H9 (cell line): ENCODE measurements around the gene CEP170B. TPM values are rescaled to one million over a fixed set of nuclear protein-coding genes. Genes with fewer than 3 reads are reported as not detected.

ENCODE experiments used
- DNase-seq: peaks from one replicate; pipeline ENCODE4 v3.0.0-alpha.2; 2017
- H2AFZ ChIP-seq: one replicate; pipeline ENCODE4 v1.6.1; 2013; ENCODE audit warnings: mild to moderate bottlenecking, low read length, control low read depth, moderate library complexity
- H2AK5ac ChIP-seq: 2 replicates; pipeline ENCODE4 v1.6.1; 2013; ENCODE audit warnings: low read length, control low read depth, mixed read lengths; ENCODE audit not compliant: insufficient read length
- H2BK120ac ChIP-seq: one replicate; pipeline ENCODE4 v1.6.1; 2013; ENCODE audit warnings: low read depth, mild to moderate bottlenecking, low read length, control low read depth, inconsistent platforms; ENCODE audit not compliant: poor library complexity, severe bottlenecking
- H2BK12ac ChIP-seq: 2 replicates; pipeline ENCODE4 v1.6.1; 2013; ENCODE audit warnings: low read length, control low read depth, mixed read lengths, low read depth; ENCODE audit not compliant: insufficient read length
- H2BK15ac ChIP-seq: 2 replicates; pipeline ENCODE4 v1.6.1; 2013; ENCODE audit warnings: low read depth, low read length, control low read depth
- H2BK20ac ChIP-seq: one replicate; pipeline ENCODE4 v1.6.1; 2013; ENCODE audit warnings: low read depth, mild to moderate bottlenecking, low read length, control low read depth, inconsistent platforms; ENCODE audit not compliant: poor library complexity, severe bottlenecking
- H2BK5ac ChIP-seq: 2 replicates; pipeline ENCODE4 v1.6.1; 2013; ENCODE audit warnings: low read length, control low read depth, mixed read lengths; ENCODE audit not compliant: insufficient read length
- H3K14ac ChIP-seq: 2 replicates; pipeline ENCODE4 v1.6.1; 2013; ENCODE audit warnings: low read length, control low read depth; ENCODE audit not compliant: insufficient read depth
- H3K18ac ChIP-seq: 2 replicates; pipeline ENCODE4 v1.6.1; 2013; ENCODE audit warnings: low read depth, mild to moderate bottlenecking, mixed read lengths, low read length, control low read depth; ENCODE audit not compliant: insufficient read length
- H3K23ac ChIP-seq: 2 replicates; pipeline ENCODE4 v1.6.1; 2013; ENCODE audit warnings: low read length, control low read depth, mixed read lengths, low read depth; ENCODE audit not compliant: insufficient read length
- H3K23me2 ChIP-seq: 2 replicates; pipeline ENCODE4 v1.6.1; 2013; ENCODE audit warnings: low read depth, mild to moderate bottlenecking, mixed read lengths, low read length, control low read depth; ENCODE audit not compliant: insufficient read length, poor library complexity, severe bottlenecking
- H3K27ac ChIP-seq: 2 replicates; pipeline ENCODE4 v1.5.1; 2013; ENCODE audit warnings: low read length, control low read depth, mixed read lengths, low read depth; ENCODE audit not compliant: insufficient read length
- H3K27me3 ChIP-seq: 2 replicates; pipeline ENCODE4 v1.6.1; 2013; ENCODE audit warnings: low read length, control low read depth, inconsistent platforms; ENCODE audit not compliant: insufficient read depth
- H3K4ac ChIP-seq: 2 replicates; pipeline ENCODE4 v1.6.1; 2013; ENCODE audit warnings: low read depth, mild to moderate bottlenecking, control low read depth, inconsistent platforms, low read length, moderate library complexity
- H3K4me1 ChIP-seq: 2 replicates; pipeline ENCODE4 v1.6.1; 2013; ENCODE audit warnings: low read length, control low read depth, inconsistent platforms; ENCODE audit not compliant: insufficient read depth
- H3K4me2 ChIP-seq: 2 replicates; pipeline ENCODE4 v1.6.1; 2013; ENCODE audit warnings: low read length, control low read depth, mixed read lengths; ENCODE audit not compliant: insufficient read length, insufficient read depth
- H3K56ac ChIP-seq: 2 replicates; pipeline ENCODE4 v1.6.1; 2013; ENCODE audit warnings: low read depth, mild to moderate bottlenecking, mixed read lengths, low read length, control low read depth; ENCODE audit not compliant: insufficient read length
- H3K79me1 ChIP-seq: 2 replicates; pipeline ENCODE4 v1.6.1; 2013; ENCODE audit warnings: low read depth, mild to moderate bottlenecking, moderate library complexity, low read length, control low read depth, inconsistent platforms; ENCODE audit not compliant: insufficient read depth, poor library complexity, severe bottlenecking
- H3K79me2 ChIP-seq: 2 replicates; pipeline ENCODE4 v1.6.1; 2013; ENCODE audit warnings: low read length, control low read depth, inconsistent platforms; ENCODE audit not compliant: insufficient read depth
- H3K9ac ChIP-seq: 2 replicates; pipeline ENCODE4 v1.6.1; 2013; ENCODE audit warnings: low read length, control low read depth, mixed read lengths; ENCODE audit not compliant: insufficient read length; ENCODE audit errors: extremely low read depth
- H3K9me3 ChIP-seq: one replicate; pipeline ENCODE4 v1.6.1; 2013; ENCODE audit warnings: low read depth, low read length, inconsistent platforms; ENCODE audit not compliant: control insufficient read depth
- H3T11ph ChIP-seq: one replicate; pipeline ENCODE4 v1.6.1; 2013; ENCODE audit warnings: mild to moderate bottlenecking, low read length, control low read depth, inconsistent platforms
- H4K20me1 ChIP-seq: one replicate; pipeline ENCODE4 v1.6.1; 2013; ENCODE audit not compliant: control insufficient read depth, insufficient read length, insufficient read depth
- H4K5ac ChIP-seq: 2 replicates; pipeline ENCODE4 v1.6.1; 2013; ENCODE audit warnings: low read depth, mild to moderate bottlenecking, mixed read lengths, low read length, control low read depth; ENCODE audit not compliant: insufficient read length
- H4K8ac ChIP-seq: replicated peaks from 2 replicates; pipeline ENCODE4 v1.6.1; 2013; ENCODE audit warnings: low read length, control low read depth, mixed read lengths, low read depth; ENCODE audit not compliant: insufficient read length
- H4K91ac ChIP-seq: 2 replicates; pipeline ENCODE4 v1.6.1; 2013; ENCODE audit warnings: low read depth, mild to moderate bottlenecking, moderate library complexity, mixed read lengths, low read length, control low read depth; ENCODE audit not compliant: insufficient read length
- H3K27ac Mint-ChIP-seq, 3 experiments: 2 replicates in 2 of 3; 3 replicates in 1 of 3; pipeline ENCODE4 v1.8.0; 2020 to 2021; ENCODE audit warnings: mixed read lengths in 3 of 3, mild to moderate bottlenecking in 1 of 3, moderate library complexity in 1 of 3
- H3K27me3 Mint-ChIP-seq: 2 replicates; pipeline ENCODE4 v1.8.0; 2021; ENCODE audit warnings: low read depth, mild to moderate bottlenecking, moderate library complexity, mixed read lengths
- H3K36me3 Mint-ChIP-seq, 3 experiments: 2 replicates in 2 of 3; 3 replicates in 1 of 3; pipeline ENCODE4 v1.8.0; 2020 to 2021; ENCODE audit warnings: low read depth in 3 of 3, mixed read lengths in 3 of 3; ENCODE audit not compliant: insufficient read depth in 1 of 3
- H3K4me1 Mint-ChIP-seq, 2 experiments: 2 replicates each; pipeline ENCODE4 v1.8.0; 2020; ENCODE audit warnings: mixed read lengths in 2 of 2
- H3K4me3 Mint-ChIP-seq, 2 experiments: 2 replicates in 1 of 2; 3 replicates in 1 of 2; pipeline ENCODE4 v1.8.0; 2020 to 2021; ENCODE audit warnings: mild to moderate bottlenecking in 2 of 2, mixed read lengths in 2 of 2, moderate library complexity in 1 of 2
- H3K9me3 Mint-ChIP-seq, 2 experiments: 2 replicates in 1 of 2; 3 replicates in 1 of 2; pipeline ENCODE4 v1.8.0; 2020; ENCODE audit warnings: mild to moderate bottlenecking in 2 of 2, mixed read lengths in 2 of 2, moderate library complexity in 1 of 2
- CTCF ChIP-seq: fragments of 200-600 bp; sonication (generic); conservative IDR thresholded peaks from 3 replicates; pipeline ENCODE4 v1.8.0; 2021; ENCODE audit warnings: antibody characterized with exemption, mild to moderate bottlenecking
- WGBS: extraction: QIAGEN DNeasy Blood & Tissue Kit; methylation state at CpG from one replicate; pipeline ENCODE4 v1.1.7; 2013; ENCODE audit warnings: missing lambda C conversion rate, low lambda C conversion rate, mixed read lengths; ENCODE audit not compliant: insufficient read length; ENCODE audit errors: extremely low coverage; 5-methylcytosine and 5-hydroxymethylcytosine counted together
- total RNA-seq: library from RNA; stranded (reverse); gene quantifications from 2 replicates; pipeline ENCODE4 v1.2.1, GENCODE V29; 2021

The CEP170B gene
- total RNA-seq, 1 experiment from 2014 or later: 28.8 TPM

- no peak overlapping the region for H3K56ac ChIP-seq
- no peaks in the 10 kb centered on the region for H4K20me1 ChIP-seq
- H2BK5ac ChIP-seq: no peak overlapping the region
- no peak overlapping the region for H3K4me2 ChIP-seq
- H3K79me2 ChIP-seq: no peaks in the 10 kb centered on the region
- no peak overlapping the region for H3K18ac ChIP-seq
- no peak overlapping the region for H2AK5ac ChIP-seq
- H3K23ac ChIP-seq: no peak overlapping the region
- peaks cover 93% of the 10 kb centered on the region for H3K27me3 Mint-ChIP-seq
- H2BK120ac ChIP-seq: no peak overlapping the region
- DNase-seq: no peak
- H3K36me3 Mint-ChIP-seq: no peaks in the 10 kb centered on the region
- H4K5ac ChIP-seq: no peak overlapping the region
- no peak overlapping the region for H2BK15ac ChIP-seq
- H3K14ac ChIP-seq: no peak overlapping the region
- H2BK20ac ChIP-seq: no peak overlapping the region
- no peaks in the 10 kb centered on the region for H3K9me3 ChIP-seq
- H3K27me3 ChIP-seq: no peaks in the 10 kb centered on the region
- no peak overlapping the region for H3K27ac Mint-ChIP-seq
- no peak overlapping the region for H3K4me3 Mint-ChIP-seq
- no peak overlapping the region for H4K8ac ChIP-seq
- H3K9me3 Mint-ChIP-seq: peaks cover 0 to 2% of the 10 kb centered on the region in 2 experiments; a peak in 1 of 5 replicates
- peaks cover 13 to 16% of the 10 kb centered on the region in 2 experiments for H3K4me1 Mint-ChIP-seq
- no peaks in the 10 kb centered on the region for H3K79me1 ChIP-seq
- no peaks in the 10 kb centered on the region for H3K4me1 ChIP-seq
- H3K23me2 ChIP-seq: peaks cover 14% of the 10 kb centered on the region
- H2BK12ac ChIP-seq: no peak overlapping the region
- TF ChIP-seq CTCF: no peak
- H3K9ac ChIP-seq: no peak overlapping the region
- WGBS: no CpG with 5 or more reads among the region's 1 CpG
- H4K91ac ChIP-seq: no peak overlapping the region
- H3K4ac ChIP-seq: no peak overlapping the region
- H3T11ph ChIP-seq: no peak overlapping the region
- H3K27ac ChIP-seq: no peak overlapping the region
- no peak overlapping the region for H2AFZ ChIP-seq
Measured at GRCh38 chr14:104841730-104842129, 23.3 kb upstream of the CEP170B start.
